ENCODE results near the gene MAN2B2. TPM values are rescaled to one million over a fixed set of nuclear protein-coding genes. Genes with fewer than 3 reads are reported as not detected.

Gene MAN2B2
- total RNA-seq, 1 experiment from 2014 or later, result 5.9 TPM

DNA sequence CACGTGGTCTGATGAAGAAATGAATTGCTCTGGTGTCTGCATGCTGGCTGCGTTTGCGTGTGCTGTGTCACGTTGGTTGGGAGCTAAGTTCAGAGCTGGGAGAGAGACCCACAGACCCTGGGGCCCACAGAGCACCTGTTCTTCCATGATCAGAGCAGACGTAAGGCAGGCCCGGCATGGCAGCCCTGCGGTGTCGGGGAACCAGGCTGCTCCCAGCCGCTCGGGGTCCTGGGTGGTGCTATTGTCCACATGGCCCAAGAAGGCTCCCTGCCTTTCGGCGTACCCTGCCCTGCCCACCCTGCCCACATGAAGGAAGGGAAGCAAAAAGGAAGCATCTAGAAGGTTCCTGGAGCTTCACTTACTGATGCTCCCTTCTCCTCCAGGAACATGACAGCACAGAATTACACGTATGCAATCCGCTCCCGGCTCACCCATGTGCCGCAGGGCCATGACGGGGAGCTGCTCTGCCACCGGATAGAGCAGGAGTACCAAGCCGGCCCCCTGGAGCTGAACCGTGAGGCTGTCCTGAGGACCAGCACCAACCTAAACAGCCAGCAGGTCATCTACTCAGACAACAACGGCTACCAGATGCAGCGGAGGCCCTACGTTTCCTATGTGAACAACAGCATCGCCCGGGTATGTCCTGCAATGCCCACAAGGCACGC lies 34.6 kb downstream of the MAN2B2 start:
- no peak overlapping the region for H3K18ac ChIP-seq (ENCODE audit: insufficient read length, low read depth, low read length)
- no peaks in the 10 kb centered on the region for H3K79me1 ChIP-seq (ENCODE audit: insufficient read depth, low read depth, low read length, poor library complexity, severe bottlenecking)
- TF ChIP-seq, protein P1, sequence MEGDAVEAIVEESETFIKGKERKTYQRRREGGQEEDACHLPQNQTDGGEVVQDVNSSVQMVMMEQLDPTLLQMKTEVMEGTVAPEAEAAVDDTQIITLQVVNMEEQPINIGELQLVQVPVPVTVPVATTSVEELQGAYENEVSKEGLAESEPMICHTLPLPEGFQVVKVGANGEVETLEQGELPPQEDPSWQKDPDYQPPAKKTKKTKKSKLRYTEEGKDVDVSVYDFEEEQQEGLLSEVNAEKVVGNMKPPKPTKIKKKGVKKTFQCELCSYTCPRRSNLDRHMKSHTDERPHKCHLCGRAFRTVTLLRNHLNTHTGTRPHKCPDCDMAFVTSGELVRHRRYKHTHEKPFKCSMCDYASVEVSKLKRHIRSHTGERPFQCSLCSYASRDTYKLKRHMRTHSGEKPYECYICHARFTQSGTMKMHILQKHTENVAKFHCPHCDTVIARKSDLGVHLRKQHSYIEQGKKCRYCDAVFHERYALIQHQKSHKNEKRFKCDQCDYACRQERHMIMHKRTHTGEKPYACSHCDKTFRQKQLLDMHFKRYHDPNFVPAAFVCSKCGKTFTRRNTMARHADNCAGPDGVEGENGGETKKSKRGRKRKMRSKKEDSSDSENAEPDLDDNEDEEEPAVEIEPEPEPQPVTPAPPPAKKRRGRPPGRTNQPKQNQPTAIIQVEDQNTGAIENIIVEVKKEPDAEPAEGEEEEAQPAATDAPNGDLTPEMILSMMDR (conservative IDR thresholded peaks at IDR 0.05), result no peak
- H3K56ac ChIP-seq (ENCODE audit: insufficient read length, low read depth, low read length), result no peak overlapping the region
- H3K4me1 ChIP-seq (ENCODE audit: insufficient read depth, low read length), result no peaks in the 10 kb centered on the region
- no peak overlapping the region for H4K91ac ChIP-seq (ENCODE audit: insufficient read length, low read depth, low read length)
- no peak overlapping the region for H4K8ac ChIP-seq (replicated peaks; ENCODE audit: insufficient read length, low read depth, low read length)
- H3T11ph ChIP-seq (ENCODE audit: low read length), result no peak overlapping the region
- H3K27me3 Mint-ChIP-seq (ENCODE audit: low read depth), result peaks cover under 1% of the 10 kb centered on the region; the same call in 1 of the 2 replicates
- no peak overlapping the region for H3K4me2 ChIP-seq (ENCODE audit: insufficient read depth, insufficient read length, low read length)
- H3K79me2 ChIP-seq (ENCODE audit: insufficient read depth, low read length), result no peaks in the 10 kb centered on the region
- H3K4me3 Mint-ChIP-seq, result no peak overlapping the region
- no peak overlapping the region for H3K4ac ChIP-seq (ENCODE audit: low read depth, low read length)
- no peak overlapping the region for H2BK20ac ChIP-seq (ENCODE audit: low read depth, low read length, poor library complexity, severe bottlenecking)
- no peak overlapping the region for H2BK120ac ChIP-seq (ENCODE audit: low read depth, low read length, poor library complexity, severe bottlenecking)
- no peak overlapping the region for H3K27ac ChIP-seq (ENCODE audit: insufficient read length, low read depth, low read length)
- H4K20me1 ChIP-seq (ENCODE audit: control insufficient read depth, insufficient read depth, insufficient read length), result no peaks in the 10 kb centered on the region
- H2BK5ac ChIP-seq (ENCODE audit: insufficient read length, low read length), result no peak overlapping the region
- H3K14ac ChIP-seq (ENCODE audit: insufficient read depth, low read length), result no peak overlapping the region
- no peak overlapping the region for H2BK15ac ChIP-seq (ENCODE audit: low read depth, low read length)
- peaks cover 9 to 12% of the 10 kb centered on the region in 2 experiments for H3K9me3 Mint-ChIP-seq
- no peak overlapping the region for H2AFZ ChIP-seq (ENCODE audit: low read length)
- peaks cover 0 to 5% of the 10 kb centered on the region in 2 experiments; a peak in 1 of 4 replicates for H3K4me1 Mint-ChIP-seq
- no peaks in the 10 kb centered on the region for H3K9me3 ChIP-seq (ENCODE audit: control insufficient read depth, low read depth, low read length)
- no CpG with 5 or more reads among the region's 26 CpGs for WGBS (ENCODE audit: extremely low coverage, insufficient read length, low lambda C conversion rate)
- peaks cover 8 to 31% (median 27%) of the 10 kb centered on the region in 3 experiments for H3K36me3 Mint-ChIP-seq (ENCODE audit: insufficient read depth in 1 of 3, low read depth in 3 of 3)
- H3K9ac ChIP-seq (ENCODE audit: extremely low read depth, insufficient read length, low read length), result no peak overlapping the region
- H3K23ac ChIP-seq (ENCODE audit: insufficient read length, low read depth, low read length), result no peak overlapping the region
- H3K27me3 ChIP-seq (ENCODE audit: insufficient read depth, low read length), result no peaks in the 10 kb centered on the region; the same call in 1 of the 2 replicates
- no peak overlapping the region for H4K5ac ChIP-seq (ENCODE audit: insufficient read length, low read depth, low read length)
- no peak overlapping the region for H3K27ac Mint-ChIP-seq
- no peak for DNase-seq
- no peaks in the 10 kb centered on the region for H3K23me2 ChIP-seq (ENCODE audit: insufficient read length, low read depth, low read length, poor library complexity, severe bottlenecking)
- H2BK12ac ChIP-seq (ENCODE audit: insufficient read length, low read depth, low read length), result no peak overlapping the region
- no peak overlapping the region for H2AK5ac ChIP-seq (ENCODE audit: insufficient read length, low read length)

Measured in H9 (cell line).